C4-2B (cell line): Measurements from ENCODE around the gene HIVEP2.

Experiments
- CTCF ChIP-seq: fragments of 450-650 bp; conservative IDR thresholded peaks from 2 replicates; pipeline ENCODE4 v1.5.1; 2017; ENCODE audit warnings: mild to moderate bottlenecking
- ZFX ChIP-seq: fragments of 450-650 bp; IDR thresholded peaks from 2 replicates; pipeline ENCODE4 v1.6.1; 2017

- TF ChIP-seq CTCF (no peak), ZFX (no peak)
Observed at GRCh38 chr6:142848976-142849375, 96.0 kb downstream of the HIVEP2 start.
